HFF-Myc (cell line): ENCODE measurements around the gene RNASE1.

Experiments
- DNase-seq: peaks from one replicate; pipeline ENCODE4 v3.0.0-alpha.2; 2011; ENCODE audit warnings: low read depth; ENCODE audit errors: extremely low read depth
- H3K4me3 ChIP-seq: replicated peaks from 2 replicates; pipeline ENCODE4 v1.5.1; 2011; ENCODE audit warnings: low read depth, mild to moderate bottlenecking, control low read depth, low read length
- CTCF ChIP-seq: IDR thresholded peaks from 2 replicates; pipeline ENCODE4 v1.5.1; 2012; ENCODE audit warnings: mild to moderate bottlenecking, low read depth, low read length, control low read depth; ENCODE audit errors: missing control alignments

The RNASE1 gene

GRCh38 chr14:20802341-20803084 lies at the start of gene RNASE1:
TSS of gene RNASE1 (minus strand) at chr14:20802844. CDS start at chr14:20802068, 776 bp downstream.
- H3K4me3 ChIP-seq = no peak within 1 kb of the TSS
- no peak for TF ChIP-seq CTCF
- no peak for DNase-seq

GRCh38 chr14:20848955-20849570 lies 46.4 kb upstream of the RNASE1 start:
- no peak for TF ChIP-seq CTCF
- no peak overlapping the region for H3K4me3 ChIP-seq
- no peak for DNase-seq

- DNase-seq = no peak
- no peak overlapping the region for H3K4me3 ChIP-seq
- TF ChIP-seq CTCF = no peak
These were observed 45.8 kb upstream of the RNASE1 start for GRCh38 chr14:20848316-20848954.

- no peak for TF ChIP-seq CTCF
- no peak overlapping the region for H3K4me3 ChIP-seq
- DNase-seq = no peak
These were observed 43.9 kb upstream of the RNASE1 start for GRCh38 chr14:20846560-20846959.

GRCh38 chr14:20841096-20841495 lies 38.5 kb upstream of the RNASE1 start:
- no peak overlapping the region for H3K4me3 ChIP-seq
- no peak for TF ChIP-seq CTCF
- no peak for DNase-seq

GRCh38 chr14:20837831-20838230 lies 35.2 kb upstream of the RNASE1 start:
- DNase-seq = no peak
- no peak overlapping the region for H3K4me3 ChIP-seq
- no peak for TF ChIP-seq CTCF
